NB4 (cell line): ENCODE results near the gene BRD4.

Experiments
- CTCF ChIP-seq: IDR thresholded peaks from one replicate; pipeline ENCODE4 v1.5.1; 2012; ENCODE audit warnings: low read depth, low read length
- MAX ChIP-seq: IDR thresholded peaks from 2 replicates; pipeline ENCODE4 v1.6.1; 2011; ENCODE audit warnings: low read depth, low read length
- MYC ChIP-seq: IDR thresholded peaks from 2 replicates; pipeline ENCODE4 v1.6.1; 2011; ENCODE audit warnings: low read depth, low read length
- POLR2A ChIP-seq: IDR thresholded peaks from 2 replicates; pipeline ENCODE4 v1.6.1; 2011; ENCODE audit warnings: mild to moderate bottlenecking; ENCODE audit not compliant: insufficient read length; ENCODE audit errors: extremely low read depth

GRCh38 chr19:15264061-15264932 is 68.0 kb downstream of the BRD4 start:
- peak; percentile 72 for TF ChIP-seq CTCF
- TF ChIP-seq MAX: no peak
- TF ChIP-seq POLR2A: no peak
- TF ChIP-seq MYC: no peak
